Activated CD8-positive, alpha-beta memory T cell treated with anti-CD3 and anti-CD28 coated beads, Interleukin-2, amount 50 U/mL, for 24 hours (primary cell): ENCODE results near the gene PTPRN2.

Experiments used
- DNase-seq: peaks from one replicate; pipeline ENCODE4 v3.0.0-alpha.2; 2020; ENCODE audit errors: extremely low read depth

The PTPRN2 gene

GRCh38 chr7:158489462-158490155 lies 98.0 kb downstream of the PTPRN2 start:
- DNase-seq, result no peak

- DNase-seq, result no peak
Observed at GRCh38 chr7:158488181-158488971, 99.2 kb downstream of the PTPRN2 start.

- DNase-seq, result no peak
Observed at GRCh38 chr7:158487631-158488151, 99.9 kb downstream of the PTPRN2 start.

DNA sequence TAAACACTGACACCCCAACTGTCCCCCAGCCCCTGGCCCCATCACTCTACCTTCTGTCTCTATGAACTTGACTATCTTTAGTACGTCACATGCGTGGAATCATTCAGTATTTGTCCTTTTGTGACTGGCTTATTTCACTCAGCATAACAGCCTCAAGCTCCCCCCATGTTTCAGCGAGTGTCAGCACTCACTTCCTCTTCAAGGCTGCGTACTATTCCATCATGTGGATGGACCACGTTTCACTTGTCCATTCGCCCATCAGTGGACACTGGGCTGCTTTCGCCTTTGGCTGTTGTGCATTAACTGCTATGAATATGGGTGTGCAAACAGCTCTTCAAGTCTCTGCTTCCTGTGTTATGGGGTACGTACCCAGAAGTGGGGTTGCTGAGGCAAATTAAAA lies 100.7 kb downstream of the PTPRN2 start:
- no peak for DNase-seq

DNA sequence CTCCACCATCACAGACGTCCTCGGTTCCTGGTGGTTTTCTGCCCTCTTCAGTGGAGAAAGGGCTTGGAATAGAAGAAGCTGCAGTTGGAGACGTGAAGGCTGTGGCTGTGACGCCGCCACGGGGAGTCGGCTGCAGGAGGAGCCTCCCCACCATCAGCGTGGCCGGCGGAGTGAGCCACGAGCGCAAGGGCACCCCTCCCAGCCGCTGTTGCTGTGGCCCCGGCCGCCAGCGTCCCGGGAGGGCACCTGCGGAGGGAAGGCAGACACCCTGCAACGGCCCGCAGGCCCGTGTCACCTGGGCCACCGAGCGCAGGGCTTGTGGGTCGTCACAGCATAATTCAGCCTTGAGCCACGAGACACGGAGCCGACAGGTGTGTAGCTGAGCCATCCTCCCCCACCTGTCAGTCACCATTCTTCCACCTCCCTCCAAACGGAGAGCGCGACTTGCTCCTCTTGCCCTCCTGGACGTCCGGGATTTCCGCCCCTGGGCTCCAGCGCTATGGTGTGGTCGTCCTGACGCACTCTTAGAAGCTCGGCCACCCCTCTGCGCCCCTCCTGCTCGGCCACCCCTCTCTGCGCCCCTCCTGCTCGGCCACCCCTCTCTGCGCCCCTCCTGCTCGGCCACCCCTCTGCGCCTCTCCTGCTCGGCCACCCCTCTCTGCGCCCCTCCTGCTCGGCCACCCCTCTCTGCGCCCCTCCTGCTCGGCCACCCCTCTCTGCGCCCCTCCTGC lies 102.7 kb downstream of the PTPRN2 start:
- no peak for DNase-seq

- no peak for DNase-seq
Observed at GRCh38 chr7:158482480-158482879, 105.1 kb downstream of the PTPRN2 start.

DNA sequence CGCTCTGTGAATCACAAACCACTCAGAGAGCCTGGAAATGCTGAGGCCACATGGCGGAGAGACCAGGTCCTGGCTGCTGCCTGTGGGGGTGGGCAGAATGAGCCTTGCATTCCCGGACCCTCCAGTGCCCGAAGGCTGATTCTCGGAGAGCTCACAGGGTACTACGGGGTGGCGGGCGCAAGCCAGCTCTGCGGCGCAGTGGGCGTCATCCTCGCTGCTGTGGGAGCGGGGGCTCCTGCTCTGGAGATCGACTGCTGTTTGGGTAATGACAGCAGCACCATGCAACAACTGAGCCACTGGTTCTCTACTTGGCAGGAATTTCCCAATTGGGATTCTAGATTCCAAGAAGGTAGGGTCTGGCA lies 108.0 kb downstream of the PTPRN2 start:
- no peak for DNase-seq

DNA sequence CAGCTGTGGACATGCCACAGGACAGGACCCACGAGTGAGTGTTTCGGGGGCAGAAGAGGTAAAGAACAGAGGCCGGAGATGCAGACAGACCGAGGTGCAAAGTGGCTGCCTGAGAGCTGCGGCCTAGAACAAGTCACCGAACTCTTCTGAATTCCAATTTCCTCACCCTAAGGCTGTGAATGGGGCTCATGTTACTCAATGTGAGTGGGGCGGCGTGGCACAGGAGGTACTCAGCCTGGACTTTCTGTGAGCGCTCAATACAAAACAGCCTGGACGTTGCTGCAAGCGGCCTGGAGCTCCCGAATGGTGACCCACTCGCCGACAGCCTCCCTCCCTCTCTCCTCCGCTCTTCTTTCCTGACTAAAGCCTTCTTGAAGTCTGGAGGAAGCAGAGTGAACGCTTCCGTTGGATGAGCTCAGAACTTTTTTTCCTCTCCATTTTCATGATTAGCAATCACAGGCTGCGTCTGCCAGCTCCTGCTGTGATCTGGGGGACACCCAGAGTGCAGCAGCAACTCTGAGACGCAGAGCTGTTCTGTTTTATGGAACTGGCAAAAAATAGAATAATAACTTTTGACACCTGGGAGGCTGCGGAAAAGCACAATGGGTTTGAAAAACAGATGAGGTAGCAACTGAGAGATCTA lies 108.5 kb downstream of the PTPRN2 start:
- no peak for DNase-seq

- no peak for DNase-seq
Observed at GRCh38 chr7:158477866-158478265, 109.8 kb downstream of the PTPRN2 start.

GRCh38 chr7:158476331-158476932 lies 111.2 kb downstream of the PTPRN2 start:
- no peak for DNase-seq

- no peak for DNase-seq
Observed at GRCh38 chr7:158475679-158476052, 112.0 kb downstream of the PTPRN2 start.

DNA sequence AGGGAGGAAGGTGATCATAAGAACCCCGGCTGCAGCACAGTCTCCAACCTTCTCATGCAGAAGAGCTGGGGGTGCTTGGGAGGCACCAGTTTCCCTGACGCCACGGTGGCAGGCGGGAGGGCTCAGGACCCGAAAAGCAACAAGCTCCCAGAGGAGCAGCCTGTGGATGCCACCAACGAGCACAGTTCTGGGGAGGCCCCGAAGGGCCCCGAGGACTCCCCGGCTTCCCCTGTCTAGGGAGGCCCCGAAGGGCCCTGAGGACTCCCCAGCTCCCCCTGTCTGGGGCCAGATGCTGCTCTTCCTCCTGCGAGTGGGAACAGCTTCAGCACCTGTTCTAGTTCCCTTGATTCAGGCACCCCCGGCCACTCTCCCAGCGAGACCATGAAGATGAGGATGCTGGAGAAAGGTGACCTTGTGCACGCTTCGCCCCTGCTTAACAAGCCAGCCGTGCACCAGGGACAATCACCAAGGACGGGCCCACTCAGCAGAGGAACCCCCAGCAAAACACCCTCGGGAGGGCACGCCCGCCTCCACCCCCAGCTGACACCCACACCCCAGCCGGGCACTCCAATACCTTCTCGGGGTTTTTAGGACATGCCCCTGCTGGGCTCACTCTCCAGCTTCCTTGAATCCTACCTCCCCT lies 112.5 kb downstream of the PTPRN2 start:
- no peak for DNase-seq

- no peak for DNase-seq
Observed at GRCh38 chr7:158474488-158474887, 113.1 kb downstream of the PTPRN2 start.

GRCh38 chr7:158473946-158474345 lies 113.7 kb downstream of the PTPRN2 start:
- DNase-seq, result no peak

GRCh38 chr7:158473221-158473620 lies 114.4 kb downstream of the PTPRN2 start:
- no peak for DNase-seq

DNA sequence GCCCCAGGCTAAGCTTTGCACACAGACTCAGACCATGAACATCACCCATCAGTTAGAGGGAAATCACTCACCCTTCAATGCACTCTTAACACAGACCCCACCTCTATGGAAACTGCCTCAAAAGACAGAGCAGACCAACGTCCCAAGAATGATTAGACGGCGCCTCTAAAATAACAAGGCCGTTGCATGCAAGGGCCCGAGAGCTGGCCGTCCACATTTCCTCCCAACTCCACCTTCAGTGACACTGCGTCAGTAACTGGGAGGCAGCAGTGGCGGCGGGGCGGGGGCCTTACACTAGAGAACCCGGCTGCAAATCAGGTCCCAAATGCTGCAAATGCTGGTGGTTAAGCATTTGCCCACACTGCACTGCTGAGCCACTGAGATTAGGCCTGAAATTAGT lies 115.0 kb downstream of the PTPRN2 start:
- DNase-seq, result no peak

DNA sequence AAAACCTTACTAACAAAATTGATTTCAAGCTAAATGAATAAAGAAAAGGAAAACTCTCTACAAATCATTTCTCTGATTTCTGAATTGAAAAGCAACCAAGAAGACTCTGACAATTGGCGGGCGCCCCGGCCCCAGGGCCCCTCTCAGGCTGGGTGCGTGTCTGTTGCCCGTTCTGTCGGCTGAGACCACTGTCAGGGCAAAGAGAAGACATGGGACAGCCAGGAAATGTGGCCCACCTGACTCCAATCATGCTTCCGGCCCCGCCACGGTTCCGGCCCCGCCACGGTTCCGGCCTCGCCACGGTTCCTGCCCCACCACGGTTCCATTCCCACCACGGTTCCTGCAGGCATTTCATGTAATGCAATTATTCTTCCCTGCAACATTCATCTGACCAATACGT lies 115.9 kb downstream of the PTPRN2 start:
- DNase-seq, result no peak

GRCh38 chr7:158470336-158470735 lies 117.3 kb downstream of the PTPRN2 start:
- DNase-seq, result no peak

- no peak for DNase-seq
Observed at GRCh38 chr7:158469396-158470051, 118.1 kb downstream of the PTPRN2 start.

- no peak for DNase-seq
Observed at GRCh38 chr7:158468700-158469296, 118.8 kb downstream of the PTPRN2 start.
